Activated CD8-positive, alpha-beta memory T cell treated with anti-CD3 and anti-CD28 coated beads, Interleukin-2, amount 50 U/mL, for 1 hour (primary cell): ENCODE results near the gene SLC26A3.
"Not testable (repeated sequence)": the region's sequence is repeated elsewhere in the genome, so short reads cannot be mapped to it uniquely, and the experiment has no call there.

Experiments used
- DNase-seq: peaks from one replicate; pipeline ENCODE4 v3.0.0-alpha.2; 2020; ENCODE audit errors: extremely low read depth

The SLC26A3 gene

DNA sequence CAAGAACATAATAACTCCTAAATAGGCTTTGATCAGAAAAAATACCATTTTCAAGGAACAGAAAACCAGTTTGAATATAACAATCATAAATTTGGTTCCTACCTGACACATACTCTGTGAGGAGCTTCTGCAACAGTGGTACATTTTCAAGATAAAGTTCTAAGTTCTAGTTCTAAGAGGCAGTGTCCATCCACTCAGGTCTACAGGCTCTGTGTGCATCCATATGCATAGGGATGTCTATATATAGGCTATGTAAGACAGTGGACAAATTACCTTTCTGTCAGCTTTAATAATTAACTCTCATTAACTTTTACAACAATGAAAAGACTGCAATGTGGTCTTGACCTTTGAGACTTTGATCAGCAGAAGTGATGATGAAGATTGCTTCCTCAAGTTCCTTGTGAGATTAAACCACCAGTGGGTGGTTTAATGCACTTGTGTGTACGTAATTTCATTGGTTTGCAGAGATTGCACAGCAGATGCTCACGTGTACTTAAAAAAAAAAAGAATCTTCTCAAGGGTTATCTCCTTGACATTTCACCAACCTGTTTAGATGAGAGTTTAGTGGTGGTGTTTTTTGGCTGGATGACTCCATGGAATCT is at the start of gene SLC26A3:
Gene SLC26A3, minus strand, starts transcription at position 215 of the 602 bp plus-strand sequence. CDS start 8,714 bp downstream, outside the sequence.
- DNase-seq: no peak

- DNase-seq: no peak
These were observed 47.6 kb upstream of the SLC26A3 start for GRCh38 chr7:107850643-107851042.

GRCh38 chr7:107850216-107850615 is 47.2 kb upstream of the SLC26A3 start:
- no peak for DNase-seq

GRCh38 chr7:107848211-107848610 is 45.2 kb upstream of the SLC26A3 start:
- DNase-seq: not testable (repeated sequence)

DNA sequence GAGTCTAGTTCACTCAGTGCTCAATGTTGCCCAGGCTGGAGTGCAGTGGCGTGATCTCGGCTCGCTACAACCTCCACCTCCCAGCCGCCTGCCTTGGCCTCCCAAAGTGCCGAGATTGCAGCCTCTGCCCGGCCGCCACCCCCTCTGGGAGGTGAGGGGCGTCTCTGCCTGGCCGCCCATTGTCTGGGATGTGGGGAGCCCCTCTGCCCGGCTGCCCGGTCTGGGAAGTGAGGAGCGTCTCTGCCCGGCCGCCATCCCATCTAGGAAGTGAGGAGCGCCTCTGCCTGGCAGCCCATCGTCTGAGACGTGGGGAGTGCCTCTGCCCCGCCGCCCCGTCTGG is 44.8 kb upstream of the SLC26A3 start:
- DNase-seq: not testable (repeated sequence)

- DNase-seq: no peak
These were observed 44.3 kb upstream of the SLC26A3 start for GRCh38 chr7:107847168-107847835.

DNA sequence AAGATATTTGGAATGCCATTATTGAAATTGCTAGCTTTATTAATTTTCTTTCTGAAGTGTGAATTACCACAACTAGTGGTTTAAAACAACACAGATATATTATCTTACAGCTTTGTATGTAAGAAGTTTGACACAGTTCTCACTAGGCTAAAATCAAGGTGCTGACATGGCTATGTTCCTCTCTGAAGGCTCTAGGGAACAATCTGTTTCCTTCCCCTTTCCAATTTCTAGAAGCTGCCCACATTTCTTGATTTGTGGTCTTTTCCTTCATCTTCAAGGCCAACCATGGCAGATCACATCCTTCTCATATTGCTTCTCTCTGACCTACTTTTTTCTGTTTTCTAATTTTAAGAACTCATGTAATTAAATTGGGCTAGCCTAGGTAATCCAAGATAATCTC is 43.3 kb upstream of the SLC26A3 start:
- DNase-seq: no peak

DNA sequence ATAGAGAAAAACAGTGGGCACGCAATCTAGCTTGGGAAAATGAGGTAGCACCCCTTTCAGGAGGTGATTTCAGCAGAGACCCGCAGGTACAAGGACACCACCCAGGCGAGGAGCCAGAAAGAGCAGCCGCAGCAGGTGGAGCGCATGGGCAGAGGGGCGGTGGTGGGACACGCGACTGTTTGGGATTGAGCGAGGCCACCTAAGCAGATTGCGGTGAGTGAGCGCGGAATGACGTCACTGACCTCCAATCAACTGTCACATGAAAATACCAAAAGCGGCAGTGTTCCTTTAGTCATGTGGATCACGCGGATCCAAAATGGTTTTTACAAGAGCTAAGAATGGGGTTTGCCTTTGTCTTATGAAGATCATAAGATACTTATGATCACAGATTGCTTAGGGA is 40.2 kb upstream of the SLC26A3 start:
- no peak for DNase-seq

- DNase-seq: no peak
These were observed 39.2 kb upstream of the SLC26A3 start for GRCh38 chr7:107842213-107842612.

GRCh38 chr7:107838816-107839565 is 36.0 kb upstream of the SLC26A3 start:
- DNase-seq: no peak

DNA sequence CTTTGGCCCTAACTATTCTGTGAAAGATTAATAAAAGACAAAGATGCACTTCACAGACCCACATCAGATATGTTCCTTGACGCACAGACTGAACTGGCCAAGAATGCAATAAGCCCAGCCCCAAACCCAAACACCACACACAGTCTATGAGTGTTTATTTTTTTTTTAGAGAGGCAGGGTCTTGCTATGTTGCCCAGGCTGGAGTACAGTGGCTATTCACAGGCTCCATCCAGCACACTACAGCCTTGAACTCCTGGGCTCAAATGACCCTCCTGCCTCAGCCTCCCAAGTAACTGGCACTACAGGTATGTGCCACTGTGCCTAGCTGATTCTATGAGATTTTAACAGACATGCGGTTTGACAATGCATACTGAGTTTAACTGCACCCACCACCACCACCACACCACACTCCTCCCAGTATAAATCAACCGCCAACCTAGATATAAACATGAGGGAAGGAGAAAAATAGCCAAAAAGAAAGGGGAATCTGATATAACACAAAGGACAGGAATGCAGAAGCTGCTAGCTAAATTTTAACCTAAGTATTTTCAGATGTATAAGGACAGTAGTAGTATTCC is 35.1 kb upstream of the SLC26A3 start:
- no peak for DNase-seq

- no peak for DNase-seq
These were observed 34.1 kb upstream of the SLC26A3 start for GRCh38 chr7:107837145-107837512.

DNA sequence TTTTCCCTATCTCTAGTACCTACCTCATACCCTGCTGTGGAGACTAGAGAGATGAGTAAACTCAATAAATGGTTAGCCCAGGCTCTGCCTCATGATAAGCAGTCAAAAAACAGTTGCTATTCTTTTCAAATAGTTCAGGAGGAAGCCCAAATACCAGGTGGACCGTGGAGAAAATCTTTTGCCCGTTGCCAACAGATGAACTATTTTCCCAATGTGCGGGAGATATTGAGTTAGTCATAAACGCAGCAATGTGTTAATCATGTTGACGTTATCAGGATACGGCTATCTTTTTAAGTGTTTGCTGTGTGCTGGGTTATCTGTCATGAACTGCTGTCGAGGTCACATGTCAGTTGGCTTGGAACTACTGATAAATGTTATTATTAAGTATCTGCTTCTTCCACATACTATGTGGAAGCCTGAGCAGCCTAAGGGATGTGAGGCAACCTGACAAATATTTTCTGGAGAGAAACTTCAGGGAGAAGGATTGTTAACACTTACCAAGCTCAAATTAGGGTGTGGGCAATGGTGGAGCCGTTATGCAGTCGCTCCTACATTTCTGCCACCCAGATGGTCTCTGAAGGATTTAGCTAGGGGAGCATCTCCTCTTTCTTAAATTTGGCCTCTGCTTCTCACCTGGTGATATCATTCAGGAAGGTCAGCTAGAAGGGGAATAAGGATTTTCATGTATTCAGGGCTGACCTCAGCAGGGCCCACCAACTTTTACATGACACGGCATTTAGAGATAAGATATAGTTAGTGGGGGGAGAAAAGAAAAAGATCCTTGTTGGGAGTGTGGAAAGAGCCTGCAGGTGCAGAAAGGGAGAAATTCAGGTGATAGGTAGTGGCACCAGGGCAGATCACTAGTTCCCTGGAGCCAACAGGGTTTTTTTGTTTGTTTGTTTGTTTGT is 33.5 kb upstream of the SLC26A3 start:
- DNase-seq: no peak

GRCh38 chr7:107834401-107834800 is 31.4 kb upstream of the SLC26A3 start:
- DNase-seq: no peak

DNA sequence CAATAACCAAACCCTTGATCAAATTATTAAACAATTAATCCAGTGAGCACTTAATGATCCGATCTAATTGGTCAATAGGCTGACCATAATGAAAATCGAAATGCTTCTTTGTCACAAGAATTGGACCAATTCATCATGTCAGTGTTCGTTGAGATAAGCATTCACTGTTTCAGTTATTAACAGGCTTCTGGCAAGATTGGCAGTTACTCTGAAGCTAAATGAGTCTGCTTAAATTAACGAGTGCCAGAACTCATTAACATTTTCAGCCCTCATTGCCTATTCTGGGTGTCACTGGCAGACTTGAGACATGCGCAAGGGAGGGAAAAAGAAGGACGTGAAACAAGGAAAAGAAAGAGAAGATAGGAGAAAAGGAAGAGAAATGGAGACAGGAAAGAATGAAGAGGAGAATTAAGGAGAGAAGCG is 30.7 kb upstream of the SLC26A3 start:
- DNase-seq: no peak

DNA sequence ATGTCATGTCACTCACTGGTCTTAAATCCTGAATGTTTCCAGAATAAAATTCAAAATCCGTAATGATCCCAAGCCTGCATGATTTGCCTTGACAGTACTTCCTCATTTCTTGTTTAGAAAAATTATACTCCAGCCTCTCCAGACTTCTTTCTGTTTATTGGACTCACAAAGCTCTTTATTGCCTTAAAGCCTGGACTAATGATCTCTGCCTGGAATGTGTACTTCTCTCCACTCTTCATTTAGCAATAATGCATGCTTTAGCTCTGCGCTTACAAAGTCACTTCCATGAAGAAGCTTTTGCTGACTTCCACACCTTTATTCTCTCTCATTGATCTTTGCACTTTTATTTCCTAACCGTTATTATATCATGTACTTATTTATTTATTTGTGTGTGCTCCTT is 27.4 kb upstream of the SLC26A3 start:
- no peak for DNase-seq

DNA sequence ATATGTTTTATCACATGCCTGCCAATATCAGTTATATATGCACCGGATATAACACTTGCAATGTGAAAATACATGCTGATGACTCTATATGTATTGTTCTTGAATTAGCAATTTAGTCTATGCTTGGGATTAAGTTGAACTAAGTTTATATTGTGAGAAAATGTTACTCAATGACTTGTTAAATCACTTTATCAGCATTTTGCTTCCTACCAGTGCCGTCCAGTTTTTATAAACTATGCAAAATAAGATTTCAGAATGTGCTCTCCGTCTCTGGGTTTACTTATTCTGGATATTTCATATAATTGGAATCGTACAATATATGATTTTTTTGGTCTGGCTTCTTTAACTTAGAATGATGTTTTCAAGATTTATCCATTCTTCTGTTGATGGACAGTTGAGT is 25.5 kb upstream of the SLC26A3 start:
- no peak for DNase-seq

DNA sequence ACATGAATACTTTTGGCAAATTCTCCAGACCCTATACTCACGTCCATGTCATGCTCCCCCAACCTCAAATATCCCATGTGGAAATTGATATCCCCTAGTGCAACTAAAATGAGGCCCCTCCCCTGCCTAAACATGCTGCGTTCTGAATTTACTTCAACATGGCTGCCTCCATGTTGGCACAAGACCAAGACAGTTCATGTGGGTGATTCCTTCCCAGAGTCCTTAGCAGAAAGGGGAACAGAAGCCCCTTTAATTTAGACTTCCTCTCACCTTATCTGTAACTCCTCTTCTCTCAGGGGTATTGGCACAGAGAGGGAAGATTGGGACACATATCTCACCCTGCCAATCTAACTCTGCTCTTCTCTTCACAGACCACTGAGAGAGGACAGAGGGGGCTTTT is 24.5 kb upstream of the SLC26A3 start:
- no peak for DNase-seq

- DNase-seq: no peak
These were observed 23.4 kb upstream of the SLC26A3 start for GRCh38 chr7:107826451-107826850.

DNA sequence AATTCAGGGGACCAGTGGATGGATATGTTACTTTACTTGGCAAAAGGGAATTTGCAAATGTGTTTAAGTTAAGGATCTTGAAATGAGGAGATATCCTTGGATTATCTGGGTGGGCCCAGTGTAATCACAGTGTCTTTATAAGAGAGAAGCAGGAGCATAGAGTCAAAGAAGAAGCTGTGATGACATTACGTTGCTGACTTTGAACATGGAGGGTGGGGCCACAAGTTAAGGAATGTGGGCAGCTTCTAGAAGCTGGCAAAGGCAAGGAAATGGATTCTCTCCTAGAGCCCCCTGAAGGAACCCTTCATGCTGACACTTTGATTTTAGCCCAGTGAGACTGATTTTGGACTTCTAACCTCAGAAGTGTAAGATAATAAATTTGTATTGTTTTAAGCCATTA is 21.8 kb upstream of the SLC26A3 start:
- no peak for DNase-seq

DNA sequence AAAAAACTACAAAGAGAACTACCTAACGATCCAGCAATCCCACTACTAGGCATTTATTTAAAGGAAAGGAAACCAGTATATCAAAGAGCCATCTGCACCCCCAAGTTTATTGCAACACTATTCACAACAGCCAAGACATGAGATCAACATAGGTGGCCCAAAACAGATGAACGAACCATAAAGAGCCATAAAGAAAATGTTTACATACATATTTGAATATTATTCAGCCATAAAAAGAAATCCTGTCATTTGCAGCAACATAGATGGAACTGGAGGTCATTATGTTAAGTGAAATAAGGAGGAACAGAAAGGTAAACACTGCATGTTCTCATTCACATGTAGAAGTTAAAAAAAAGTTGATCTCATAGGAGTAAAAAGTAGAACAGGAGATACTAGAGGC is 15.6 kb upstream of the SLC26A3 start:
- no peak for DNase-seq
